Effector memory CD8-positive, alpha-beta T cell (primary cell): Measurements from ENCODE around the gene SERPINE1.
A peak's percentile ranks its signal among the peaks of the same experiment; 100 is the strongest.
"Not testable (repeated sequence)": the region's sequence is repeated elsewhere in the genome, so short reads cannot be mapped to it uniquely, and the experiment has no call there.

ENCODE experiments used
- ATAC-seq: fragments of 150-1000 bp; cut with Tn5 transposase; replicated peaks from 2 replicates; pipeline ENCODE4 v1.10.0; 2021; ENCODE audit warnings: mild to moderate bottlenecking, moderate library complexity
- DNase-seq, 3 experiments: peaks; one replicate each; pipeline ENCODE4 v3.0.0; 2021
- H3K27ac Mint-ChIP-seq, 2 donors: one replicate each; pipeline ENCODE4 v1.8.0; 2022; ENCODE audit warnings: mild to moderate bottlenecking in 2 of 2, mixed read lengths in 2 of 2, moderate library complexity in 2 of 2
- H3K27me3 Mint-ChIP-seq, 2 donors: one replicate each; pipeline ENCODE4 v1.8.0; 2022; ENCODE audit warnings: mixed read lengths in 2 of 2
- H3K36me3 Mint-ChIP-seq: one replicate; pipeline ENCODE4 v1.8.0; 2022; ENCODE audit warnings: mild to moderate bottlenecking, moderate library complexity, mixed read lengths; ENCODE audit not compliant: insufficient read depth
- H3K4me1 Mint-ChIP-seq, 2 donors: one replicate each; pipeline ENCODE4 v1.8.0; 2022; ENCODE audit warnings: low read depth in 2 of 2, mixed read lengths in 2 of 2
- H3K4me3 Mint-ChIP-seq, 2 donors: one replicate each; pipeline ENCODE4 v1.8.0; 2022; ENCODE audit warnings: mild to moderate bottlenecking in 2 of 2, mixed read lengths in 2 of 2, moderate library complexity in 2 of 2
- H3K9me3 Mint-ChIP-seq, 2 donors: one replicate each; pipeline ENCODE4 v1.8.0; 2022; ENCODE audit warnings: mixed read lengths in 2 of 2

SERPINE1 gene

GRCh38 chr7:101094376-101094775 is 32.5 kb upstream of the SERPINE1 start:
- Mint-ChIP-seq H3K4me1 (peaks cover 20 to 30% of the 10 kb centered on the region in 2 donors), H3K9me3 (no peaks in the 10 kb centered on the region), H3K27me3 (no peaks in the 10 kb centered on the region), H3K4me3 (no peak overlapping the region), H3K27ac (peak overlapping the region in 1 of 2 donors; percentile 71), H3K36me3 (peaks cover 25% of the 10 kb centered on the region)
- DNase-seq = no peak
- no peak for ATAC-seq

DNA sequence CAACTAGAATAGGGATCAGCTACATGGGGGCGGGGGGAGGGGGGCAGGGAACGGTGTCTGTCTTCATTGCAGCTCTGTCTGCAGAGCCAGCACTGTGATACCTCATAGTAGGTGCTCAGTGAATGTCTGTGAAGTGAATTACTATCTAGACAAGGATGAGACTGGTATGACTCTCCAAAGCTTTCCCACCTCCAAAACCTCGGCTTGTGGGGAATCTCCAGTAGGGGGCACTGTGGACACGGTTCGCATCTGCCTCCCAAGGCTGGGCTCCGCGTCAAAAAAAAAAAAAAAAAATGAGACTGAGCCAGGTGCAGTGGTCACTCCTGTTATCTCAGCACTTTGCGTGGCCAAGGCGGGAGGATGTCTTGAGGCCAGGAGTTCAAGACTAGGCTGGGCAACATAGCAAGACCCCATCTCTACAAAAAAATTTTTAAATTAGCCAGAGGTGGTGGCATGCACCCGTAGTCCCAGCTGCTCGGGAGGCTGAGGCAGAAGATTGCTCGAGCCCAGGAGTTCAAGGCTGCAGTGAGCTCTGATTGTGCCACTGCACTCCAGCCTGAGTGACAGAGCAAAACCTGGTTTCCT is 32.0 kb upstream of the SERPINE1 start:
- Mint-ChIP-seq H3K27ac (peak overlapping the region; percentile 53 to 71), H3K27me3 (peaks cover 0 to under 1% of the 10 kb centered on the region in 2 donors), H3K9me3 (no peaks in the 10 kb centered on the region), H3K36me3 (peaks cover 26% of the 10 kb centered on the region), H3K4me1 (peaks cover 16 to 25% of the 10 kb centered on the region in 2 donors), H3K4me3 (no peak overlapping the region)
- ATAC-seq = no peak
- no peak for DNase-seq

GRCh38 chr7:101096331-101096956 is 30.5 kb upstream of the SERPINE1 start:
- DNase-seq = no peak
- Mint-ChIP-seq H3K27me3 (peaks cover 10 to 16% of the 10 kb centered on the region in 2 donors), H3K27ac (no peak overlapping the region), H3K9me3 (no peaks in the 10 kb centered on the region), H3K4me1 (peaks cover 12 to 20% of the 10 kb centered on the region in 2 donors), H3K4me3 (no peak overlapping the region), H3K36me3 (peaks cover 20% of the 10 kb centered on the region)
- no peak for ATAC-seq

DNA sequence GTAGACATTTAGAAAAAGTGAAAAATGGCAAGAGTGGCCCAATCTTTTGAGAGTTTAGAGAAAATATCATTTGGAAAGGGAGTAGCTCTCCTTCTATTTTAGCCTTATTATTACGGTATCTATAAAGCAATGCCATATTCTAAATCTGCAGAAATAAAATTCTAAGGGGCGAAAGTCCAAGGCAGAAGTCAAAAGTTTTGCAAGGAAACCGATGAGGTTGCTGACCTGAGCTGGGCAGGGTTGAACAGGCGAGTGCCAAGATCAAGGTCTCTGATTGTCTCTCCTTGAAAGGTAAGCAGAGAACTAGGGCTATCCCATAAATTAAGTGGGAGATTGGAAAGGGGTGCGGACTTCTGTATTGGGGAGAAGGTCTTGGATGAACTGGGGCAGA is 30.0 kb upstream of the SERPINE1 start:
- H3K36me3 Mint-ChIP-seq = peaks cover 16% of the 10 kb centered on the region
- peaks cover 15 to 21% of the 10 kb centered on the region in 2 donors for H3K27me3 Mint-ChIP-seq
- no peaks in the 10 kb centered on the region for H3K9me3 Mint-ChIP-seq
- H3K27ac Mint-ChIP-seq = peak overlapping the region in 1 of 2 donors; percentile 29
- peaks cover 12 to 20% of the 10 kb centered on the region in 2 donors for H3K4me1 Mint-ChIP-seq
- DNase-seq (no peak), ATAC-seq (no peak)
- H3K4me3 Mint-ChIP-seq = no peak overlapping the region

DNA sequence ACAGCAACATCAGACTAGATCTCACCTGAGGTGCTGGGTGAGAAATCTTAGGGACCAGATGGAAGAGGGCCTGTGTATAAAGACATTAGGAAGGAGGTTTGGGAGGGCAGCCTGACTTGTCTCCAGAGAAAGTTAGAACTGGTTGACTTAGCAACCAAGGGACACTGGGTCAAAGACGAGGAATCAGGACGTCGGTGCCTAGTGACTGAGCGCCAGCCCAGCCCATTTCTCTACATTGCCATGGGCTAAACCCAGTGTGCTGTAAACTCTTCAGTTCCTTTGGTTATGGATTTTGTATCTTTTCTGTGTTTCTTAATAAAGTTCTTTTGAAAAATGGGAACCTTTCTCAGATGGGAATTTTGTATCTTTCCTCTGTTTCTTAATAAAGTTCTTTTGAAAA is 29.3 kb upstream of the SERPINE1 start:
- peaks cover 12 to 20% of the 10 kb centered on the region in 2 donors for H3K4me1 Mint-ChIP-seq
- no peaks in the 10 kb centered on the region for H3K9me3 Mint-ChIP-seq

DNA sequence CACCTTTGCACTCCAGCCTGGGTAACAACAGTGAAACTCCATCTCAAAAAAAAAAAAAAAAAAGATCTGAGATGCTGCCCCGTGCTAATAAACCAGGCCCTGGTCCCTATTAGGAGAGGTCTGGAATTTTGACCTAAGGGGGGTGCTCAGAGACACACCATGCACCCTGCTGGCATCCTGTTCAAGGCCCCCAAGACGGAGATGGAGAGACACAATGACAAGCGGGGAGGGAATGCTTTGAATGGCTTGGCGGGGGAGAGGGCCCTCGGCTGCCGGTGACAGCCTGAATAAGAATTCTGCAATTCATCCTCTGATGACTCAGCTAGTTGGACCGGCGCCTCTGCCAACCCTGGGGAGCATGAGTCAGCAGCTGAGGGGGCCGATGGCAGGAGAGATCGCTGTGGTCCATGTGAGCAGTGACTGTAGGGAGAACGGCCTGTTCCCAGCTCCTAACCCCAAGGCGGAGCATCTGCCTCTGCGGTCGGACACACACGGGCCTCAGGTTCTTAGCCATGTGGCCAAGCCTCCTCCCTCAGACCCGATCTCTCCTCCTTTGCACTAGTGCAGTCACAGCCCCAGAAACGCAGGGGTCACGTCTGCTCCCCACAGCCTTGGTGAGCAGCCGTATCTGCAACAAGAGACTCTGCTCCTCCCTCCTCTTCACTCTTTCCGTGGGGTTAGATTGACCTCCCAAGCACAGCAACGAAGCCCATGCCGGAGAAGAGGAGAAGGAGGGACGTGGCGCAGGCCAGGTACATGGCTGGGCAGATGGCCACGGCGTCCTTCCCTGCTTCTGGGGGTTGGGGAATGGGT is 26.7 kb upstream of the SERPINE1 start:
- peak; percentile 37 for ATAC-seq
- H3K27me3 Mint-ChIP-seq = peaks cover 26 to 47% of the 10 kb centered on the region in 2 donors
- no peak overlapping the region for H3K4me3 Mint-ChIP-seq

More for the DNA sequence above, 29.3 kb upstream of the SERPINE1 start:
- no peak for DNase-seq
- Mint-ChIP-seq H3K36me3 (peaks cover 16% of the 10 kb centered on the region), H3K27ac (peak overlapping the region in 1 of 2 donors; percentile 29), H3K4me3 (no peak overlapping the region), H3K27me3 (peaks cover 15 to 21% of the 10 kb centered on the region in 2 donors)
- no peak for ATAC-seq

DNA sequence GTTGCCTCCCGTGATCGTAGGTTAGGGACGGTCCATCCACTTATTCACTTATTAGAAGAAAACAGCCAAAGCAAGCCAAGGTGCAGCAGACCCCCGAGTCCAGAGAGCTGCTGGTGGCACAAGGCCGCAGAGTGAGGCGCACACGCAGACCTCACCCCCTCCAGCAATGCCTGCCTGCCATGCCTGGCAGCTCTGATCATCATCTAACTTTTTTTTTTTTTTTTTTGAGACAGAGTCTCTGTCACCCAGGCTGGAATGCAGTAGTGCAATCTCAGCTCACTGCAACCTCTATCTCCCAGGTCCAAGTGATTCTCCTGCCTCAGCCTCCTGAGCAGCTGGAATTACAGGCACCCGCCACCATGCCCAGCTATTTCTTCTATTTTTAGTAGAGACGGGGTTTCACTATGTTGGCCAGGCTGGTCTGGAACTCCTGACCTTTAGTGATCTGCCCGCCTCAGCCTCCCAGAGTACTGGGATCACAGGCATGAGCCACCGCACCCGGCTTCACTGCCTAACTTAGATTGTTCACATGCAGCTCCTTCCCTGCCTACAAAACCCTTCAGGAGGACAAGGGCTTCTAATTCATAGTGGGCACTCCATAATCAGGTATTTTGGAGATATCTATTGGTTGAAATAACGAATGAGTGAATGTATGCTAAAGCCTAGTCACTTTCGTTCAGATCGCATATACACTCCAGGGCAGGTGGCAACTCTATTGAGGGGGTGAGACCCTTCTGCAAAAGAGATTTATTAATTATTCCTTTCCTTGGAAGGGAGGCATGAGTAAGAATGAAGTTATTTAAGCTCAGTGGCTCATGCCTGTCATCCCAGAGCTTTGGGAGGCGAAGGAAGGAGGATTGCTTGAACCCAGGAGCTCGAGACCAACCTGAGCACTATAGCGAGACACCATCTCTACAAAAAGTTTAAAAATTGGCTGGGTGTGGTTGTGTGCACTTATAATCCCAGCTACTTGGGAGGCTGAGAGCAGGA is 25.8 kb upstream of the SERPINE1 start:
- DNase-seq (no peak), ATAC-seq (no peak)
- Mint-ChIP-seq H3K27me3 (peaks cover 26 to 50% of the 10 kb centered on the region in 2 donors), H3K9me3 (no peaks in the 10 kb centered on the region), H3K27ac (no peak overlapping the region), H3K4me1 (peaks cover 8 to 10% of the 10 kb centered on the region in 2 donors), H3K4me3 (no peak overlapping the region), H3K36me3 (peaks cover 13% of the 10 kb centered on the region)

More for the DNA sequence above, 26.7 kb upstream of the SERPINE1 start:
- Mint-ChIP-seq H3K4me1 (peaks cover 10% of the 10 kb centered on the region in 2 donors), H3K36me3 (peaks cover 17% of the 10 kb centered on the region), H3K9me3 (no peaks in the 10 kb centered on the region), H3K27ac (peak overlapping the region in 1 of 2 donors; percentile 38)
- no peak for DNase-seq

DNA sequence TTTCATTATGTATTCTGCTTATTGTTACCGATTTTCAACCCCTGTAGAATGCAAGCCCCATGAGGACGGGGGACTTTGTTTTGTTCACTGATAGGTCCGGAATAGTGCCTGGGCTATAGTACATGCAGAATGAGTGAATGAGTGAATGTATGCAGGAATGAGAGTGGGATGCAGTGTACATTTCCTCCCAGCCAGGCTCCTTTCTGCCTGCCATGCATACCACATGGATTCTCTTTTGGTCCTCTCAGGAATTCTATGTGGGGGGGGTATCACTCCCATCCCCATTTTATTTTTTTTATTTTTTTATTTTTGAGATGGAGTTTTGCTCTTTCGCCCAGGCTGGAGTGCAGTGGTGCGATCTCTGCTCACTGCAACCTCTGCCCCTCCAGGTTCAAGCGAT is 24.9 kb upstream of the SERPINE1 start:
- no peak overlapping the region for H3K4me3 Mint-ChIP-seq
- peaks cover 26 to 50% of the 10 kb centered on the region in 2 donors for H3K27me3 Mint-ChIP-seq
- H3K9me3 Mint-ChIP-seq = no peaks in the 10 kb centered on the region
- peaks cover 5 to 8% of the 10 kb centered on the region in 2 donors for H3K4me1 Mint-ChIP-seq
- DNase-seq (no peak), ATAC-seq (no peak)
- peaks cover 12% of the 10 kb centered on the region for H3K36me3 Mint-ChIP-seq
- no peak overlapping the region for H3K27ac Mint-ChIP-seq

- not testable (repeated sequence) for H3K4me3 Mint-ChIP-seq, H3K9me3 Mint-ChIP-seq, ATAC-seq, DNase-seq, H3K27ac Mint-ChIP-seq, H3K4me1 Mint-ChIP-seq
- Mint-ChIP-seq H3K27me3 (peaks cover 26 to 67% of the 10 kb centered on the region in 2 donors), H3K36me3 (peaks cover 12% of the 10 kb centered on the region)
Observed at GRCh38 chr7:101103701-101104100, 23.2 kb upstream of the SERPINE1 start.

GRCh38 chr7:101104193-101104713 is 22.7 kb upstream of the SERPINE1 start:
- no peak for DNase-seq
- H3K27ac Mint-ChIP-seq = no peak overlapping the region
- H3K27me3 Mint-ChIP-seq = peaks cover 28 to 73% of the 10 kb centered on the region in 2 donors
- peaks cover 2 to 4% of the 10 kb centered on the region in 2 donors for H3K4me1 Mint-ChIP-seq
- no peaks in the 10 kb centered on the region for H3K9me3 Mint-ChIP-seq
- no peak for ATAC-seq
- H3K4me3 Mint-ChIP-seq = no peak overlapping the region
- H3K36me3 Mint-ChIP-seq = peaks cover 12% of the 10 kb centered on the region

DNA sequence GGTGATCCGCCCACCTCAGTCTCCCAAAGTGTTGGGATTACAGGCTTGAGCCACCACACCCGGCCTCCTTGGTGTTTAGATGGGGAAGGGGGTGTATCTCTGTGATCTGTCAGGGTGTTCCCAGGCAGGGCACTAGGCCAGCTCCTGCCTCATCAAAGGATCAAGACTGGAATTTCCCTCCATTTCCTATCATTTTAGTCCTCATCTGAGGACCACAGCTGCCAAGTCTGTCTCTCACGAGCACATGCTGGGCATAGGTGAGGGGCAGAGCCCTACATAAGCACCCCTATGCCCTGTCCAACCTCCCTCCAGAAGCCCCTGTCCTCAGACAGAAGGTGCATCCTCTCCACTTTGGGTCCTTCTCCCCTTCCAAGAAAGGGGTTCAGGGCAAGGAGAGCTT is 22.1 kb upstream of the SERPINE1 start:
- DNase-seq = no peak
- peaks cover 2 to 4% of the 10 kb centered on the region in 2 donors for H3K4me1 Mint-ChIP-seq
- peaks cover 9% of the 10 kb centered on the region for H3K36me3 Mint-ChIP-seq
- H3K27ac Mint-ChIP-seq = no peak overlapping the region
- no peak overlapping the region for H3K4me3 Mint-ChIP-seq
- peaks cover 32 to 78% of the 10 kb centered on the region in 2 donors for H3K27me3 Mint-ChIP-seq
- no peaks in the 10 kb centered on the region for H3K9me3 Mint-ChIP-seq
- no peak for ATAC-seq

DNA sequence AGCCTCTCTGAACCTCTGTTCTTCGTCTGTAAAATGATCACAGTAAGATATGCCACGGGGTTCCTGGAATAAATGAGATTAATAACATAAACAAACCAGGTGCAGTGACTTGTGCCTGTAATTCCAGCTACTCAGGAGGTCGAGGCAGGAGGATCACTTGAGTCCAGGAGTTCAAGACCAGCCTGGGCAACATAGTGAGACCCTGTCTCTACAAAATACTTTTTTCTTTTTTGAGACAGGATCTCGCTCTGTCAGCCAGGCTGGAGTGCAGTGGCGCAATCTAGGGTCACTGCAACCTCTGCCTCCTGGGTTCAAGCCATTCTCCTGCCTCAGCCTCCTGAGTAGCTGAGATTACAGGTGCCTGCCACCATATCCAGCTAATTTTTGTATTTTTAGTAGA is 21.7 kb upstream of the SERPINE1 start:
- not testable (repeated sequence) for H3K27ac Mint-ChIP-seq, H3K36me3 Mint-ChIP-seq, H3K4me3 Mint-ChIP-seq, H3K9me3 Mint-ChIP-seq, ATAC-seq, H3K4me1 Mint-ChIP-seq, DNase-seq
- H3K27me3 Mint-ChIP-seq = peaks cover 32 to 75% of the 10 kb centered on the region in 2 donors
